GM19455 (cell line): Measurements from ENCODE around the gene URI1.
A peak's percentile ranks its signal among the peaks of the same experiment; 100 is the strongest.
"Not testable (repeated sequence)": the region's sequence is repeated elsewhere in the genome, so short reads cannot be mapped to it uniquely, and the experiment has no call there.

Source experiments
- ATAC-seq: cut with Tn5 transposase; IDR thresholded peaks from one replicate; pipeline ENCODE4 v1.9.1; 2021; ENCODE audit not compliant: unreplicated experiment

Gene URI1

DNA sequence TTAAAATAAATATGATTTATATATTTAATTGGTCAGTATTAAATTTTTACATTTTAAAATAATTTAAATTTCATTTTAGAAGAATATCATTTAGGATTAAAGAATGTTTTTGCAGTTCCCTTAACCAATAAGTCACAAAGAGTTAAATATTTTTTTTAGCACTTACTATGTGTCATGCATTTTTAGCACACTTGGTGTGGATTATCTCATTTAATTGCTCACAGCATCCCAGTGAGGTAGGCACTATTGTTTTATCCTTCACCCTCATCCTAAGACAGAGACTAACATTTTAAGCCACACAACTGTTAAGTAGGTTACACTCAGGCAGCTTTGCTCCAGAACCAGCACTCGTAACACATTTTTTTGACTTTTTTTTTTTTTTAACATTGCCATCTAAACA lies 78.2 kb downstream of the URI1 start:
- ATAC-seq: no peak

DNA sequence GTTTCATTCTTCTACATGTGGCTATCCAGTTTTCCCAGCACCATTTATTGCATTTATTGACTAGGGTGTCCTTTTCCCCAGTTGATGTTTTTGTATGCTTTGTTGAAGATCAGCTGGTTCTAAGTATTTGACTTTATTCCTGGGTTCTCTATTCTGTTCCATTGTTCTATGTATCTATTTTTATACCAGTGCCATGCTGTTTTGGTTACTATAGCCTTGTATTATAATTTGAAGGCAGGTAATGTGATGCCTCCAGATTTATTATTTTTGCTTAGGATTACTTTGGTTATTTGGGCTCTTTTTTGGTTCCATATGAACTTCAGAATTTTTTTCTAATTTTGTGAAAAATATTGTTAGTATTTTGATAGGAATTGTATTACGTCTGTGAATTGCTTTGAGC lies 80.6 kb downstream of the URI1 start:
- no peak for ATAC-seq

DNA sequence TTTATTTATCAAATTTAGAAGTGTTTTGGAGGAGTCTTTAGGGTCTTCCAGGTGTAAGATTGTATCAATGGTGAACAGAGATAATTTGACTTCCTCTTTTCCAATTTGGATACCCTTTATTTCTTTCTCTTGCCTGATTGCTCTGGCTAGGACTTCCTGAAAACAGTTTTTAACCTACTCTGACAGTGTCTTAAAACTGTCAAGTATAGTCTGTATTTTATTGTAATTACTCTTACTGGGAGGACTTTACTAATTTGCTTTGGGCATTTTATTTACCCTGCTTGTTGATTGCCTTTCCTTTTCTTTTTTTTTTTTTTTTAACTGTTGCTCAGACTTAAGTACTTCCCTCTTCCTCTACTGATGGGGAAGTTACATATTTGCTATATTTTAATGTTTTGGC lies 81.3 kb downstream of the URI1 start:
- no peak for ATAC-seq

DNA sequence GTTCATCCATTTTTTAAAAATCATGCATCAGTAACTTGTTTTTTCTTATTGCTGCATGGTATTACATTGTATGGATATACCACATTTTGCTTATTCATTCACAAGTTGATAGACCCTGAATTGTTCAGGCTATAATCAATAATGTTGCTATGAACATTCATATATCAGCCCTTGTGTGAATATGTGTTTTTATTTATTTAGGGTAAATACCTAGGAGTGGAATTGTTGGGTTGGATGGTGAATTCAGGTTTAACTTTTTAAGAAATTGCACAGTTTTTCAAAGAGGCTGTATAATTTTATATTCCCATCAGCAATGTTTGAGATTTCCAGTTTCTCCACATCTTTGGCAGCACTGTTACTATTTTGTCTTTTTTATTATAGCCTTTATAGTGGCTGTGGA lies 82.1 kb downstream of the URI1 start:
- no peak for ATAC-seq

DNA sequence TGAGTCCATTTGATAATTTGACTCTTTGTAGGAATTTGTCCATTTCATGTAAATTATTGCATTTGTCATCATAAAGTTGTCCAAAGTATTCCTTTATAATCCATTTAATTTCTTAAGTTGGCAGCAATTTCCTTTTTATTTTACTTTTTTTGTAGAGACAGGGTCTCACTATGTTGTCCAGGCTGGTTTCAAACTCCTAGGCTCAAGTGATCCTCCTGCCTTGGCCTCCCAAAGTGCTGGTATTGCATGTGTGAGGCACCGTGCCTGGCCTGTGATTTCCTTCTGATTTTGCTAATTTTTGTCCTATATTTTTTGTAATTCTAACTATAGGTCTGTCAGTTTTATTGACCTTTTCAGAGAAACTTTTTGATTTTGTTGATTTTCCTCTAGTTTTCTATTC lies 84.9 kb downstream of the URI1 start:
- ATAC-seq: no peak

DNA sequence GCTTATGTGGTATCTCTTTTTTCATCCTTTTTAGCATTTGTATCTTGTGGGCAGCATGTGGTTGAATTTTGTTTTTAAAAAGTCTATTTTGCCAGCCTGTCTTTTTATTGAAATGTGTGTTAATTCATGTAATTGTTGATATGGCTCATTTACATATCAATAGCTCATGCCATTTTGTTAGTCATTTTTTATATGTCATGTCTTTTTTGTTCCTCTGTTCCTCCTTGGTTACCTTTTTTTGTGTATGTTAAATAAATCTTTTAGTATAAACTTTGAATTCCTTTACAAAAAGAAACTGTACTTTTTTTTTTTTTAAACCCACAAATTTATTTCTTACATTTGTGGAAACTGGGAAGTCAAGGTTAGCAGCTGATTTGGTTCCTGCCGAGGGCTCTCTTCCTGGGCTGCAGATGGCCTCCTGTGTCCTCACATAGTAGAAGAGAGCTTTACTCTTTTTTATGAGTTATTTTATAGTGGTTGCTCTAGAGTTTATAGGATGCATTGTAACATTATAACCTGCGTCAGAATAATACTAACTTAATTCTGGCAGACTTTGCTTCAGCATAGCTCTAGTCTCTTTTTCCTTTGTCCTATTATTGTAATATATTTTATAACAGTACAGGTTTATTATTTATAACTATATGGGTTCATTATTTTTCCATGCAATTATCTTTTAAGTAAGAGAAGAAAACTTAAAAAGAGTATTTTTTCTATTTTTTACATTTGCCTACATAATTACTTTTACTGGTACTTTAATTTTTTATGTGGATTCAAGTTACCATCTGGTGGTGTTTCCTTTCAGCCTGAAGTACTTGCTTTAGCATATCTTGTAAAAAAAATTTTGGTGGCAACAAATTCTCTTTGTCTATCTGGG lies 86.3 kb downstream of the URI1 start:
- no peak for ATAC-seq

DNA sequence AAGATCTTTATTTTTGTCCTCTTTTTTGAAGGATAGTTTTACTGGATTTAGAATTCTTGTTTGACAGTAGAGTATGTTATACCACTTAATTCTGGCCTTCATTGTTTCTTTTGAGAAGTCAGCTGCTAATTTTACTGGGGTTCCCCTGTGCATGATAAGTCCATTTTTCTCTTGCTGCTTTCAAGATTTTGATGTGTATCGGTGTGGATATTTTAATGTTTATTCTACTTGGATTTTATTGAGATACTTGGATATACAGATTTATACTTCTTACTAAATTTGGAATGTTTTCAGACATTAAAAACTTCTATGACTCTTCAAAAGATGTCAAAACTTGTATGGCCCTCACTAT lies 86.9 kb downstream of the URI1 start:
- ATAC-seq: no peak

DNA sequence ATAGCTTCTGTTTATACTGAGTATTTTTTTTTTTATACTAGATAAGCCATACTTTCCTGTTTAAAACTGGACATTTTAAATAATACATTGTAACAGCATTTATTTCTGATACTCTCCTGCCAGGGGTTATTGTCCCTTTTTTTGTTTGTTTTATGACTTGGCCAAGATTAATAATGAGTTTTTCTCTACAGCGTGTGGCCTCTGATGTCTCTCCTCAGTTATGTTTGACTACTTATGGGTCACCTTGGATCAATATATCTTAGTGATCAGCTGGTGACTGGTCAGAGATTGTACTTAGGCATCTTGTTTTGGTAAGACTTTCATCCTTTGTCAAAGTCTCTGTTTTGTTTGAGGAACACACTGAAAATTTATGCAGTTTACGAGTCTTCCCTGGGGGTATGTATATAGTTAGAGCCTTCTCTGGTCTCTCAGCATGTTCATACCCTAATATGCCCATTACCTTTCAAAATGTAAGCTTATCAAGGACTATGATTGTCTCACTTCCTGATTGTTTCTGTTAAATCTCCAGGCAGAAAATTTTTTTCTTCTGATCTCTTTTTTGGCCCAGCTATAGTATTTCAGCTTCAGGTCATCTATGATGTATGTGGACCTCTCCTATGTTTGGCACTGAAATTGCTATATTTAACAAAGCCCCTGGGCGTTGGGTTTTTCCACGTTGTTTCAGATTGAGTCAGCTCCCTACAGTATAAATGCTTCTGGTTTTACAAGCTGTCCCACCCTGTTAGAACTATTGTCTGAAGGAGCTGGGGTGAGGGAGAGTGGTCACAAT lies 87.9 kb downstream of the URI1 start:
- ATAC-seq: peak; percentile 71

DNA sequence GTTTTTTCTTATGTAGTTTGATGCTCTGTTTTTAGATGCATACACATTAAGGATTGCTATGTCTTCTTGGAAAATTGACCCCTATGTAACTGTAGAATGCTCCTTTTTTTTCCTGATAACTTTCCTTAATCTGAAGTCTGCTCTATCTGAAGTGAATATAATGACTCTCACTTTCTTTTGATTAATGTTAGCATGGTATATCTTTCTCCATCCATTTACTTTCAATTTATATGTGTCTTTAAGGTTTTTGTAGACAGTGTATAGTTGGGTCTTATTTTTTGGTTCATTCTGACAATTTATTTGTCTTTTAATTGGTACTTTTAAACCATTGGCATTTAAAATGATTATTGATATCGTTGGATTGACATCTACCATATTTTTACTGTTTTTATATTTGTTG lies 92.3 kb downstream of the URI1 start:
- no peak for ATAC-seq

DNA sequence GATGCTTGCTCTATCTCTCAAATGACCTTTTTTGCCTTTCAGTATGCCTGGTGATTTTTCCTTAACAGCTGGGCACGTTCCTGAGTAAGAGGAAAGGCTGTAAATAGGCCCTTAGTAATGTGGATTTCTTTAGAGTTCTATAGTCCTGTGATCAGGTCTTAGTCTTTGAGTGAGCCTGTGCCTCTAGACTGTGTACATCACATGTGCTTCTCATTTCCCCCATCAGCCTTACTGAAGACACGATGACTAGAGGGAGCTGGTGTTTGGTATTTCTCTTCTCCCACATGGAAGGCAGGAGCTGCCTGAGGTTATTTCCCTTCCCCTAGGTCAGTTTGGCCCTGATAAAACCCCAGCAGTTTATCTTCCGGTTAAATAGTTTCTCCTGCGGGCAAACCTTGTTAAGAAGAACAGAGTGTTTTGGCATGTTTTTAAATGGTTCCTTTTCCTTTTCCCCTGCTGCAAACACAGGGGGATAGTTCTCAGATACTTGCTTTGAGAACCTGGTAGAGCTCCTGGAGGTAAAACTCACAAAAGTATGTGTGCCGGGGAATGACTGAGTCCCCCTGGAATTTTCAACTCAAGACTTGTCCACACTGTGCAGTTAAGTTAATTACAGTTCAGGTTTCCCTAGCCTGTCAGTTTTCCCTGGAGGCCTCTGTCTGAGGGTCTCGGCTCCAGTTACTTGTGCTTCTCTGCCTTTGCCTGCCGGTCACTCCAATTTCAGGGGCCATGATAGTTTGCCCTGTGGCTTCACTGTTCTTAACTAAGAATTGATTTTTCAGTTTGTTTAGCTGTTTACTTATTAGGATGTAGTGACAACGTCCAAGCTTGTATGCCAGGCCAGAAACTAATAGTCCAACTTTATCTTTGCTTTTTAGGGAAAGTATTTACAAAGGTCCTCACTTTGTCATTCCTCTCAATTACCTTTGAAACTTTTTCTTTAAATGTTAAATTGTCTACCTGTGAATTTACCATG lies 94.4 kb downstream of the URI1 start:
- no peak for ATAC-seq

DNA sequence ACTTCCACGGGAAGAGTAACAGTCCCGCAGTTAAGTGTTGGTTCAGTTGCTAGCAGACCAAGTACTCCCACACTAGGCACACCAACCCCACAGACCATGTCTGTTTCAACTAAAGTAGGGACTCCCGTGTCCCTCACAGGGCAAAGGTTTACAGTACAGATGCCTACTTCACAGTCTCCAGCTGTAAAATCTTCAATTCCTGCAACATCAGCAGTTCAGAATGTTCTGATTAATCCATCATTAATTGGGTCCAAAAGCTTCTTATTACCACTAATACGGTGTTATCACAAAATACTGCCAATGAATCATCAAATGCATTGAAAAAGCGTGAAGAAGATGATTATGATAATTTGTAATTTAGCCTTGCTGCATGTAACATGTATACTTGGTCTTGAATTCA lies 95.8 kb downstream of the URI1 start:
- no peak for ATAC-seq

DNA sequence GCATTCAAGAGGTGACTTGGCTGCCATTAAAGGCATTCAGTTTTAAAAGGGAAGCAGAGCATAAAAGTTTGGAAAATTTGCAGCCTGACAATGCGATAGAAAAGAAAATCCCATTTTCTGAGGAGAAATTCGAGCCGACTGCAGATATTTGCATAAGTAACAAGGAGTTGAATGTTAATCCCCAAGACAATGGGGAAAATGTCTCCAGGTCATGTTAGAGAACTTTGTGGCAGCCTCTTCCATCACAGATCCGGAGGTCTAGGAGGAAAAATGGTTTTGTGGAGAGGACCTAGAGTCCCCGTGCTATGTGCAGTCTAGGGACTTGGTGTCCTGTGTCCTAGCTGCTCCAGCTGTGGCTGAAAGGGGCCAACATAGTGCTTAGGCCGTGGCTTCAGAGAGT lies 99.9 kb downstream of the URI1 start:
- ATAC-seq: not testable (repeated sequence)

DNA sequence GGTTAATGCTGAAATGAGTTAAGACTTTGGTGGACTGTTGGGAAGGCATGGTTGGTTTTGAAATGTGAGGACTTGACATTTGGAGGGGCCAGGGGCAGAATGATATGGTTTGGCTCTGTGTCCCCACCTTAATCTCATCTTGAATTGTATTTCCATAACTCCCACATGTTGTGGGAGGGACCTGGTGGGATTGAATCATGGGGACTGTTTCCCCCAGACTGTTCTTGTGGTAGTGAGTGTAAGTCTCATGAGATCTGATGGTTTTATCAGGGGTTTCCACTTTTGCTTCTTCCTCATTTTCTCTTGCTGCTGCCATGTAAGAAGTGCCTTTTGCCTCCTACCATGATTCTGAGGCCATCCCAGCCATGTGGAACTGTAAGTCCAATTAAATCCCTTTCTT lies 101.0 kb downstream of the URI1 start:
- ATAC-seq: not testable (repeated sequence)

DNA sequence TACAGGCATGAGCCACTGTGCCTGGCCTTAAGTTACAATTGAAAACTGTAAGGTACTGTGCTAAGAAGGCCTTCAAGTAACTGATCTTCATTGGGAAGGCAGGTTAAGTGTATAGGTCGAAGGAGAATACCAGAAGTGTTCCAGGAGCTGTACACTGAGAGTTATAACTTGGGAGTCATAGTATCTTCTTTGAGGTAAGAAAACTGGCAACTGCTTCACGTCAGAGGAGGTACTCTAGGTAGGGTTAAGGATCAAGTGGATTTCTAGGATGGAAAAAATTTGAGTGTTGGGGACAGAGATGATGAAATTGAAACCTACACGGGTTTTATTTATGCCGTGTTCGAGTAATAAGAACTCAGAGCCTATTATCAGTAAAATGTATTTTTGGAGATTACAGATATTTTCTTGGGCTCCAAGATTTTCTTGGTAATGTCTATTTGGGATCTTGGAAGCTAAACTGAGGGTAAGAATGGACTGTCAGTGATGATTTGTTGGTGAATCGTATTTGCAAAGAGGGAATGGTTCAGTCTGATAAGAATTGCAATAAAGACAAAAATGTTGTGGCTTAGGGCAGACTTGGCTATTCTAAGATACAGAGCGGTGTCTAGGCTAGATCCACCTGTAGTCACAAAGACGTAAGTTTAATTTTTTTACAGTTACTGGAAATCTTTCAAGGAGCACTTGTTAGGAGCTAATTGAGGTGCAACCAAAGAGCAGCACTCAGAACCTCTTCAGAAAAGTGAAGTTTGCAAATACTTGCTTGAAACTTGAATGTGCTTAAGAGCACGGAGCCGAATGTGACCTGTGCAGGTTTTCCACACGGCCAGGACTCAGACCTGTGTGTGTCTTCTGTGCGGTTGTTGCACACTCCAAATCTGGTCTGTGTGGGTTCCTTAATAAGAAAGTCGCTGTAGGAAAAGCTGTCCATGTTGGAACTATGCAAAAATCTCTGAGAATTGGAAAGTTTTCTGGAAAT lies 102.5 kb downstream of the URI1 start:
- ATAC-seq: no peak

DNA sequence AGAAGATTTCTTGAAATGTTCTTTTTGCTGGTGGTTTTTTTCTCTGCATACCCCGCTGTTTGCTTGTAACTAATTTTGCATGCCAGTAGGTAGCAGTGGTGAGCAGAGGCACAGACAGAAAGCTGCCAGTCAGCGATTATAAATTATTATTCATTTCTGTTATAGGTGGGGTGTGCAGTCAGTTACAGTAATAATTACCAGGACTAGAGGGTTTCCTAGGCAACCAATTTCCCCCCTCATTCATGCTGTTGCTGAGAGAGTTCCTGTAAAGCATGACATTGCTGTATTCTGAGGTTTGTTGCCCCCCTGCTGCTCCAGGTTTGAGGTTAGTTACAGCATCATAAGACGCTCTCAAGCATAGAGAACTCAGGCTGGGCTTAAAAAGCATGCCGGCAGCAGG lies 104.5 kb downstream of the URI1 start:
- ATAC-seq: no peak

DNA sequence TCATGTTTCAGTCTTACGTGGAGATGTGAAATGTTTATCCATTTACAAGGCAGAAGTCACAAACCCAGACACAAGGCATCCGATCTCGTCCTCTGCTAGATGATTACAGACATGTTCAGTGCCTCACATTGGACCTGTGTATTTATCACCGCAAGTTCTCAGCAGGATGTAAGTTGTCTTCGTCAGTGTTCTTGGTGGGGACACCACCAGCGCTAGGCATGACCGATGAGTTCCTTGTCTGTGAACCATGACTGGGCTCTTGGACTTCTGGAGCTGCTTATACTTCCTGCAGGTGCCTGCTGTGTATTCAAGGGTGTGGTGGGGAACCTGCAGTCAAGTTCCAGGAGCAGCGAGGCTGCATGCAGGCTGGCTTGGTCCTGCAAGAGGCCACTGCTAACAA lies 105.4 kb downstream of the URI1 start:
- no peak for ATAC-seq

DNA sequence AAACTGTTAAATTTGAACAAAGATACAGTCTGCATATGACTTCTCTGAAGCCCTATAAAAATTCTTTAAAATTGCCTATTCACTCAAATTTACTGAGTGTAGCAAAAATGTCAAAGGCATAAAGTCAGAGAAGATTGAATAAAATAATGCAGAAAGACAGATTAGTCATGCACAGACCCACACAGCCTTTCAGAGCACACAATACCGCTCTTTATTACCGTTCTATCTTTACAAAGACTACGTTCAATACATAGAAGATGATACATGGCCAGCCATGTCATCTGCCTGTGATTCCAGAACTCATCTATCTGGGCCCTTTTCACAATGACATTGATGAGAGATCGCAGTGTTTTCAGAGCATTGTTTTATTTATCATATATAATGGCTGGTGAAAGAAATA lies 107.2 kb downstream of the URI1 start:
- no peak for ATAC-seq

DNA sequence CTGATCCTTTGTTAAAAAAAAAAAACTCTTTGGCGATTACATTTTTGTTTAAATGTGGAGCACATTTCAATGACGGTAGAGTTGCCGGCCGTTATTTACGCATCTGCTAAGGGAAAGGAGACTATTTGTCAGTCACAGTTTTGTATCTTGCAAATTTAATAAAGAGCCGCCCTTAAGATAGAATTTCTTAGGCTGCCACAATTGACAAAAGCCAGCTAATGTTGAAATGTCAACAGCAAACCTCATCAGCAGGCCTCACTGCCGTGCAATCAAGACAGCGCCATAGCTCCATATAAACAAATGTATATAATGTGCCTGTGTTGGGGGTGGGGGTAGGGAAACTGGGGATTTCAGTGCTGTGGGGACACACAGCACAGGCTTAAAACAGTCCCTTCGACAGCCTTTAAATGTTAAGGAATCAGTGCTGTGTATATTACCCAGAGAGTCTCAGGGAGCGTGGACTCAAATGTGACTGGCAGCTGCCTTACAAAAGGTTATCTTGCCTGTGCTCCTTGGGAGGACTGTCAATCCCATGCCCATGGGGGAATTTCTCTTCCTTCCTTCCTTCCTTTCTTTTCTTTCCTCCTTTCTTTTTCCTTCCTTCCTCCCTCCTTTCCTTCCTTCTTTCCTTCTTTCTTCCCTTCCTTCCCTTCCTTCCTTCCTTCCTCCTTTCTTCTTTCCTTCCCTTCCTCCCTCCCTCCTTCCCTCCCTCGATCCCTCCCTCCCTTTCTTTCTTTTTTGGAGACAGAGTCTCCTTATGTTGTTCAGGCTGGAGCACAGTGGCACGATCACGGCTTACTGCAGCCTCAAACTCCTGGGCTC lies 108.0 kb downstream of the URI1 start:
- ATAC-seq: no peak
